GM12801 (cell line): ENCODE measurements around the gene SLIT3.

Source experiments
- TF ChIP-seq, protein P1 (sequence below): IDR thresholded peaks from one replicate; pipeline ENCODE4 v1.5.1; 2011; ENCODE audit warnings: control low read depth; ENCODE audit not compliant: insufficient read length; ENCODE audit errors: extremely low read depth

SLIT3 gene

DNA sequence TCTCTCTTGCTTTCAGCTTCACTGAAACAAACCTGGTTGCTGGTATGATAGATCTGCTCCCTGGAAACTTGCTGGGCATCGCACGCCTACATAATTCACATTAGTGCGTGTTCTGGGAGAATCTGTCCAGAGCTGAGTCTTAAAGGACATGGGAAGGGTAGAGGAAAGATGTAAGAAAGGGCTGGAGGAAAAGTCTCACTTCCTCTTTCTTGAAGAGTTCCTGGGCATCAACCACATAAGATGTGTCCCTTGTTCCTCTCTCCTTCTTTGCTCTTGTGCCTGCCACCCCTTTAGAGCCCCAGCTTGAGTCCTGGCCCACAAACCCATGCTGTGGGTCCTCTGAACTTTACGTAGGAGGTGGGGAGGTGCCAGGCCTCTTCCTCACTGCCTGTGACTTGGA, 516.5 kb downstream of the SLIT3 start:
- TF ChIP-seq, protein P1, sequence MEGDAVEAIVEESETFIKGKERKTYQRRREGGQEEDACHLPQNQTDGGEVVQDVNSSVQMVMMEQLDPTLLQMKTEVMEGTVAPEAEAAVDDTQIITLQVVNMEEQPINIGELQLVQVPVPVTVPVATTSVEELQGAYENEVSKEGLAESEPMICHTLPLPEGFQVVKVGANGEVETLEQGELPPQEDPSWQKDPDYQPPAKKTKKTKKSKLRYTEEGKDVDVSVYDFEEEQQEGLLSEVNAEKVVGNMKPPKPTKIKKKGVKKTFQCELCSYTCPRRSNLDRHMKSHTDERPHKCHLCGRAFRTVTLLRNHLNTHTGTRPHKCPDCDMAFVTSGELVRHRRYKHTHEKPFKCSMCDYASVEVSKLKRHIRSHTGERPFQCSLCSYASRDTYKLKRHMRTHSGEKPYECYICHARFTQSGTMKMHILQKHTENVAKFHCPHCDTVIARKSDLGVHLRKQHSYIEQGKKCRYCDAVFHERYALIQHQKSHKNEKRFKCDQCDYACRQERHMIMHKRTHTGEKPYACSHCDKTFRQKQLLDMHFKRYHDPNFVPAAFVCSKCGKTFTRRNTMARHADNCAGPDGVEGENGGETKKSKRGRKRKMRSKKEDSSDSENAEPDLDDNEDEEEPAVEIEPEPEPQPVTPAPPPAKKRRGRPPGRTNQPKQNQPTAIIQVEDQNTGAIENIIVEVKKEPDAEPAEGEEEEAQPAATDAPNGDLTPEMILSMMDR: no peak

DNA sequence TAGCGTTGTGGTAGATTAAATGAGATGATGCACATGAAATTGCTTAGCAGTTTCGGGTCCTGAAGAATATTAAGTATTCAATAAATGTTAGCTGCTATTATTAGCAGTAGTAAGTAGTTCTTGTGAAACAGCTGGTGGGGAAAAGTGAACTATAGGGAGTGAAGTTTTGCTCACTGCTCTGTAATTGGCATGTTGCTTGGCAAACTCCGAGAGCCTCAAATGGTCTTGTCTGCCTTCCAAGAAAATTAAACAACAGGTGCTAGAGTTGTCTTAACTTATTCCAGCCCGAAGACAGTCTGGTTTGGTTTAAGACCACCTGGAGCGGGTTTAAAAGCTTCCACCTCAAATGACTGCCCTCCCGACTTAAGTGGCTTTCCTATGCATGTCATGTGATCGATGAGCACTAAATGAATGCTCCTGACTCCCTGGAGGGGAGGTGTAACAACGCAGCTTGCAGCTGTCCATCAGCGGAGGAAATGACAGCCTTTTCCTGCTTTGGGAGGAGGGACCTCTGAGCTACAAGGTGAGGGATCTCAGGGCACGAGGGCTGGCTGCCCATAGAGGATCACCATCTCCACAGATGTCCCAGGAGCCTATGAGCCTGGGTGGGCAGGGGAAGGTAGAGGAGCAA, 518.9 kb downstream of the SLIT3 start:
- TF ChIP-seq, protein P1: no peak

DNA sequence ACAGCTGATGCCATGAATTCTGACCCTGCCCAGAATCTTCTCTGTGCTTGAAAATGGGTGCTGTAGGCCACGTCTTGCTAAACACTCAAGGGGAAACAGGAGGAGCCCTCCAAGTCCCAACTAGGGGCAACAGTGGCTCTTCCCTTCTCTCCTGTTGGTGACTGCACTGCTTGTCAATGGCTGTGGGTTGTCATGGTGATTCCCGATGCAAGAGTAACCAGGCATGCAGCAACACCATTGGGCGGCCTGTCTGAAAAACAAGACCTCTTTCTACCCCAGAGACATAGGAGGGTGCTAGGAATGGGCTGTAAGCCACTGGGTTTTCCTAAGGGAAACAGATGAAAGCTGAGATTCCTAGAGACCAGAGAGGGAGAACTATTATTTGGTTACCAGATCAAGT, 520.1 kb downstream of the SLIT3 start:
- TF ChIP-seq, protein P1: no peak

DNA sequence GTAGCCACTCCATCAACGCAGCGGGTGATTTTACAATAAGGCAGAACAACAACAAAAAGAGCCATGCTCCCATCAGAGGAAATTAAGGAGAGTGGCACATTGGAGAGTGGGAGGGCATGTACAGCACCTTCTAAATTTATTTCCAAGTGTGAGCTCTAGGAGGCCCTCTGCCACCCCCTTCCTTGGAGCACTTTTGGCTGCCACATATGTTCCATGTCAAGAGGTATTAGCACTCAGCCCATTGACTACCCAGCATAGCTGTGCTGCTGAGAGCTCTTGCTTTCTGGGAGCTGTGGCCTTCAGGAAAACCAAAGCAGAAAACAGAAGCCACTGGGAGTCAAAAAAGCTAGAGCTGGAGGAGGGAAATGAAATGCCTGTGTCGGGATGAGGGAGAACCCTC, 521.6 kb downstream of the SLIT3 start:
- TF ChIP-seq, protein P1: no peak

DNA sequence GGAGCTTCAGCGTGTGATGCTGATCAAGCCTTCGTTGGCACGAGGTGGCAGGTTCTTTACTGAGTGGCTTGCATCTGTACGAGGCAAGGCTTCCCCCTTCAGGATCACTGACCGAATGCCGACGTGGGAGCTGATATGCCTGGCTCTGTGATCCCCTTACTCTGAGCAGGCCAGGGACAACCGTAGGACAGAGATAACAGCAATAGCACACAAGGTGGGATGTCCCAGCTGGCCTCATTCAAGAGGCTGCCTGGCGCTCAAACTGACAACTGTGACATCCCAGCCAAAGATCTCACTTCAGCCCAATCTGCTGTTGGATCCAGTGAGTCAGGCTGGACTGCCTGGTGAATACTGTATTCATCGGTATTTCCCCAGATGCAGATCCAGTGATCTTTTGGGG, 522.4 kb downstream of the SLIT3 start:
- TF ChIP-seq, protein P1: no peak

DNA sequence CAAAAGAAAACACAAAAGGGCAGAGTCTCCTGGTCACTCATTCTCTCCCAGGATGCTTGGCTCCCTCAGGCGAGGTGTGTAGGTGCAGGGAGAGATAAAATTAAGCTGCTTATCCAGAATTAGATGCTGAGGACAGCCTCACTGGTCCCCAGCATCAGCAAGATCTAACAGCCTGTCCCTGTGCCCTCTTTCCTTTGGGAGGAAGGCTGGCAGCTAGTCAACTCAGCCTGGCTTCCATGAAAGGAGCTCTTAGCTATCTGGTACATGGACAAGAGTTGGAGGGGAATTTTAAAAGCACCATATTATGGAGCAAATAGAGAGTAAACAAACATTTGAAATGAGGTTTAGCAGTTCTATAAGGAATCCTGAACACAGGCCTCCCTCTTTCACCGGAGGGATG, 523.3 kb downstream of the SLIT3 start:
- TF ChIP-seq, protein P1: no peak

DNA sequence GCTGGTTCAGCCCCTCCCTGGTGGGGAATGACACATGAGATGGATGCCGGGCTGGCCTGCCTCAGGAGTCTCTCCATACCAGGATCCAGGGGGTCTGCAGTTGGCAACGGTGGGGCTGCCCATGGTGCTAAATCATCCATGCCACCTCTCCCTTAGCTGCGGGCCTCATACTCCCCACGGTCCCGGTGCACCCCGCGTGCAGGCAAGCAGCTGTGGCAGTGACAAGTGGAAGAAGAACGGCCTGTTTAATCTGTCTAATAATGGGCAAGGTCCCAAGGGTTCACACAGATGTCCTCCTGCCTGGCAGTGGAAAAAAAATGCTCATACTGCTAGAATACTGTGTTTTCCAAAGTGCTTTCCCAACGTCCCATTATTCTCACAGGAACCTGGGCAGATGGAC, 524.9 kb downstream of the SLIT3 start:
- TF ChIP-seq, protein P1: no peak
